ENCODE data around the gene DFFB. TPM values are rescaled to one million over a fixed set of nuclear protein-coding genes. Genes with fewer than 3 reads are reported as not detected.

The DFFB gene
- total and polyA plus RNA-seq, 4 donors: 5.1 to 12.1 (median 5.8) TPM

DNA sequence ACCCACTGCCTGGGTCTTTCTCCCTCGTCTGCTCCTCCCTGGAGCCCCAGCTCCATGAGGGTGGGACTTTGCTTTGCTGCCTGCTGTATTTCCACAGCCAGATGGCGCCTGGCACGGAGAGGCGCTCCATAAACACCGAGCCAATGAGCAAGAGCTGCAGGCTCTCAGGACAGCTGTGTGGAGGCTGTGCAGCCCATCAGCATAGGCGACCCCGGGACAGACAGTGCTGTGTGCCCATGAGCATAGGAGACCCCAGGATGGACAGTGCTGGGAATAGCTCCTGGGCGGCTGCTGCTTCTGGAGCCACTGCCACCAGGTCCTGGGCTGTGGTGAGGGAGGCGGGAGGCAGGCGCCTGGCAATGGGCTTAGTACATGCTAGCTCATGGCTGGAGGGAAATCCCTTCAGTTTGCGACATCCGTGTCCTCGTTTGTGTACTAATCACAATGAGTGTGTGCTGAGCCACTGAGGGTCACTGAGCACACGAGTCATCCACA lies 29.4 kb upstream of the DFFB start:
- no peak for ATAC-seq (ENCODE audit: insufficient read depth, low FRiP score)

DNA sequence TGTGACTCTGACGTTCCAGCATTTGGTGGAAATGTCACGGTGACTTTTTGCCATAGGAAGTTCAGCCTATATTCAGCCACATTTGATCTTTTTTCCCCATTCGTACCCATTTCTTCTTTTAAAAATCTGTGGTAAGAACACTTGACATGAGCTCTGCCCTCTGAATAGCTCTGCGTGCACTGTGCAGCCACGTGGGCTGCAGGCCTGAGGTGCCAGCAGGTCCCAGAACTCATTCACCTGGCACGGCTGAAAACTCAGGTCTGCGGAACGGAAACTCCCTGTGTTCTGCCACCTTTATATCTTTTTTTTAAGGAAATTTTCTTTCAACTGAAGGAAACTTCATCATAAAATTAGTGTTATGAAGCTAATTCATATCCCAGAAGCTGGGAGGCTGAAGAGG lies 28.9 kb upstream of the DFFB start:
- no peak for DNase-seq
- H3K9ac ChIP-seq (ENCODE audit: insufficient read depth in 1 of 2, low read length in 2 of 2): no peak overlapping the region
- no peaks in the 10 kb centered on the region for H3K27me3 ChIP-seq (ENCODE audit: control insufficient read depth in 3 of 3, insufficient read depth in 3 of 3, low read length in 2 of 3)
- 94 to 95% methylated on average over 8 of the region's 8 CpGs for WGBS, 2 donors
- H3K4me3 ChIP-seq: no peak overlapping the region
- H3K27ac ChIP-seq (ENCODE audit: low read depth in 1 of 2, low read length in 1 of 2): no peak overlapping the region
- no peak for ATAC-seq (ENCODE audit: insufficient read depth, low FRiP score)
- TF ChIP-seq CTCF (IDR thresholded peaks at IDR 0.05; ENCODE audit: control extremely low read depth, extremely low read depth): no peak
- no peaks in the 10 kb centered on the region for H3K9me3 ChIP-seq (ENCODE audit: control insufficient read depth in 4 of 4, insufficient read depth in 3 of 4, low read length in 3 of 4)
- H3K36me3 ChIP-seq (ENCODE audit: control insufficient read depth in 4 of 4, insufficient read depth in 4 of 4, low read length in 4 of 4): peaks cover 22 to 57% (median 30%) of the 10 kb centered on the region in 4 donors
- no peaks in the 10 kb centered on the region for H3K4me1 ChIP-seq (ENCODE audit: control insufficient read depth in 5 of 5, insufficient read depth in 5 of 5, low read length in 5 of 5)

More for the DNA sequence above, 29.4 kb upstream of the DFFB start:
- Histone ChIP-seq H3K9ac (ENCODE audit: insufficient read depth in 1 of 2, low read length in 2 of 2) (no peak overlapping the region), H3K4me3 (no peak overlapping the region), H3K4me1 (ENCODE audit: control insufficient read depth in 5 of 5, insufficient read depth in 5 of 5, low read length in 5 of 5) (no peaks in the 10 kb centered on the region), H3K36me3 (ENCODE audit: control insufficient read depth in 4 of 4, insufficient read depth in 4 of 4, low read length in 4 of 4) (peaks cover 22 to 62% (median 30%) of the 10 kb centered on the region in 4 donors), H3K27ac (ENCODE audit: low read depth in 1 of 2, low read length in 1 of 2) (no peak overlapping the region), H3K27me3 (ENCODE audit: control insufficient read depth in 3 of 3, insufficient read depth in 3 of 3, low read length in 2 of 3) (no peaks in the 10 kb centered on the region), H3K9me3 (ENCODE audit: control insufficient read depth in 4 of 4, insufficient read depth in 3 of 4, low read length in 3 of 4) (no peaks in the 10 kb centered on the region)
- no peak for TF ChIP-seq CTCF (IDR thresholded peaks at IDR 0.05; ENCODE audit: control extremely low read depth, extremely low read depth)
- no peak for DNase-seq
- WGBS, 2 donors: 88 to 93% methylated on average over 14 of the region's 14 CpGs

- peaks cover 24 to 37% (median 32%) of the 10 kb centered on the region in 4 donors for H3K36me3 ChIP-seq (ENCODE audit: control insufficient read depth in 4 of 4, insufficient read depth in 4 of 4, low read length in 4 of 4)
- ATAC-seq (ENCODE audit: insufficient read depth, low FRiP score): no peak
- TF ChIP-seq CTCF (IDR thresholded peaks at IDR 0.05; ENCODE audit: control extremely low read depth, extremely low read depth): no peak
- no peak for DNase-seq
- H3K9me3 ChIP-seq (ENCODE audit: control insufficient read depth in 4 of 4, insufficient read depth in 3 of 4, low read length in 3 of 4): peaks cover 0 to 1% (median 0%) of the 10 kb centered on the region in 4 donors
- no peaks in the 10 kb centered on the region for H3K27me3 ChIP-seq (ENCODE audit: control insufficient read depth in 3 of 3, insufficient read depth in 3 of 3, low read length in 2 of 3)
- no peak overlapping the region for H3K27ac ChIP-seq (ENCODE audit: low read depth in 1 of 2, low read length in 1 of 2)
- no peak overlapping the region for H3K9ac ChIP-seq (ENCODE audit: insufficient read depth in 1 of 2, low read length in 2 of 2)
- 78 to 94% methylated on average over 6 of the region's 6 CpGs for WGBS, 2 donors
- H3K4me1 ChIP-seq (ENCODE audit: control insufficient read depth in 5 of 5, insufficient read depth in 5 of 5, low read length in 5 of 5): no peaks in the 10 kb centered on the region
- H3K4me3 ChIP-seq: no peak overlapping the region
Measured at GRCh38 chr1:3831689-3832088, 25.6 kb upstream of the DFFB start.

DNA sequence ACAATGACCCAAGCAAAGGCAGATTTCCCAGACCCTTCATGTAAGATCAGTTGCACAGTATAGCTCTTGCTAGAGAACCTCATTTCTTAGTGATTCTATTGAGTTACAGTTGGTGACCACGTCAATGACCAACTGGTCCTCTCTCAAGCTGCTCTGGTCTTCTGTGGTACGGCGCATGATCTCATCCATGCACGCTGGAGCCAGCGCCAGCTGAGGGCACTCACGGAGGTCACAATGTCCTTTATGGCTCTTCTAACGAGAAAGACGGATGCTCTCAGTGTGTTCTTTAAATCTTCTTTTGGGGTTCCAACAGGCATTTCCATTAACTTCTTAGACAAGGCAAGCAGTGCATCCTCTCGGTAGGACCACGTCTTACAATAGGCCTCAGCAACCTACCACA lies 22.6 kb upstream of the DFFB start:
- DNase-seq (no peak), ATAC-seq (ENCODE audit: insufficient read depth, low FRiP score) (no peak)
- H3K4me1 ChIP-seq (ENCODE audit: control insufficient read depth in 5 of 5, insufficient read depth in 5 of 5, low read length in 5 of 5): no peaks in the 10 kb centered on the region
- no peak for TF ChIP-seq CTCF (IDR thresholded peaks at IDR 0.05; ENCODE audit: control extremely low read depth, extremely low read depth)
- H3K4me3 ChIP-seq: no peak overlapping the region
- peaks cover 0 to 14% (median 3%) of the 10 kb centered on the region in 4 donors for H3K9me3 ChIP-seq (ENCODE audit: control insufficient read depth in 4 of 4, insufficient read depth in 3 of 4, low read length in 3 of 4)
- no peaks in the 10 kb centered on the region for H3K27me3 ChIP-seq (ENCODE audit: control insufficient read depth in 3 of 3, insufficient read depth in 3 of 3, low read length in 2 of 3)
- no peak overlapping the region for H3K27ac ChIP-seq (ENCODE audit: low read depth in 1 of 2, low read length in 1 of 2)
- peaks cover 38 to 46% (median 42%) of the 10 kb centered on the region in 4 donors for H3K36me3 ChIP-seq (ENCODE audit: control insufficient read depth in 4 of 4, insufficient read depth in 4 of 4, low read length in 4 of 4)
- H3K9ac ChIP-seq (ENCODE audit: insufficient read depth in 1 of 2, low read length in 2 of 2): no peak overlapping the region
- WGBS, 2 donors: 92 to 96% methylated on average over 10 of the region's 10 CpGs

Data from lung (tissue), 12 donors.